ENCODE measurements around the gene LAMB3.
A peak's percentile ranks its signal among the peaks of the same experiment; 100 is the strongest.

LAMB3 gene

GRCh38 chr1:209594440-209594839 lies 57.8 kb downstream of the LAMB3 start:
- no peak for DNase-seq

- no peak for DNase-seq
These were observed 58.5 kb downstream of the LAMB3 start for GRCh38 chr1:209593747-209594146.

GRCh38 chr1:209590405-209590804 lies 61.8 kb downstream of the LAMB3 start:
- no peak for DNase-seq

- DNase-seq: no peak
These were observed 62.4 kb downstream of the LAMB3 start for GRCh38 chr1:209589863-209590262.

- no peak for DNase-seq
These were observed 62.8 kb downstream of the LAMB3 start for GRCh38 chr1:209589440-209589839.

- DNase-seq: no peak
These were observed 64.4 kb downstream of the LAMB3 start for GRCh38 chr1:209587789-209588188.

- no peak for DNase-seq
These were observed 65.9 kb downstream of the LAMB3 start for GRCh38 chr1:209586221-209586740.

- DNase-seq: no peak
These were observed 66.6 kb downstream of the LAMB3 start for GRCh38 chr1:209585672-209586071.

GRCh38 chr1:209585197-209585596 lies 67.0 kb downstream of the LAMB3 start:
- no peak for DNase-seq

- DNase-seq: no peak
These were observed 68.0 kb downstream of the LAMB3 start for GRCh38 chr1:209584231-209584672.

GRCh38 chr1:209583408-209583807 lies 68.8 kb downstream of the LAMB3 start, which contains the start of gene CAMK1G:
TSS of gene CAMK1G (plus strand) at chr1:209583714. CDS start at chr1:209594984, 11,270 bp downstream.
- no peak for DNase-seq

- DNase-seq: no peak
These were observed 71.6 kb downstream of the LAMB3 start for GRCh38 chr1:209580577-209580976.

GRCh38 chr1:209577346-209577745 lies 74.9 kb downstream of the LAMB3 start:
- DNase-seq: no peak

GRCh38 chr1:209576392-209577197 lies 75.6 kb downstream of the LAMB3 start:
- DNase-seq: peak; percentile 83 to 87

- DNase-seq: no peak
These were observed 81.5 kb downstream of the LAMB3 start for GRCh38 chr1:209570743-209571142.

GRCh38 chr1:209569455-209570207 lies 82.6 kb downstream of the LAMB3 start:
- DNase-seq: peak; percentile 82 to 83

GRCh38 chr1:209567698-209568175 lies 84.5 kb downstream of the LAMB3 start:
- DNase-seq: no peak

- peak; percentile 82 to 84 for DNase-seq
These were observed 86.2 kb downstream of the LAMB3 start for GRCh38 chr1:209565759-209566678.
